ENCODE data around the gene ARSJ.
"Not testable (repeated sequence)": the region's sequence is repeated elsewhere in the genome, so short reads cannot be mapped to it uniquely, and the experiment has no call there.

Gene ARSJ

GRCh38 chr4:114015444-114015899 is 36.0 kb upstream of the ARSJ start:
- Histone ChIP-seq H3K27ac (ENCODE audit: poor library complexity, severe bottlenecking) (peak overlapping the region; percentile 86), H3K9me3 (ENCODE audit: severe bottlenecking) (peaks cover 4% of the 10 kb centered on the region), H3K4me3 (ENCODE audit: severe bottlenecking) (no peak overlapping the region), H3K4me1 (ENCODE audit: insufficient read depth, poor library complexity, severe bottlenecking) (peaks cover 56% of the 10 kb centered on the region), H3K36me3 (ENCODE audit: low read depth) (no peaks in the 10 kb centered on the region), H3K27me3 (ENCODE audit: insufficient read depth, poor library complexity, severe bottlenecking) (no peaks in the 10 kb centered on the region)
- TF ChIP-seq CTCF (IDR thresholded peaks at IDR 0.05; ENCODE audit: poor library complexity, severe bottlenecking): no peak
- peak; percentile 89 for ATAC-seq (ENCODE audit: low read depth)
- DNase-seq (ENCODE audit: low spot score): no peak

GRCh38 chr4:114013201-114013600 is 33.8 kb upstream of the ARSJ start:
- H3K4me3 ChIP-seq (ENCODE audit: severe bottlenecking); DNase-seq (ENCODE audit: low spot score): not testable (repeated sequence)
- peak; percentile 44; the same call in 2 of the 3 replicates for ATAC-seq (ENCODE audit: low read depth)

GRCh38 chr4:114012749-114013148 is 33.3 kb upstream of the ARSJ start:
- ATAC-seq (ENCODE audit: low read depth): no peak
- Histone ChIP-seq H3K4me3 (ENCODE audit: severe bottlenecking) (no peak overlapping the region), H3K4me1 (ENCODE audit: insufficient read depth, poor library complexity, severe bottlenecking) (peaks cover 36% of the 10 kb centered on the region), H3K36me3 (ENCODE audit: low read depth) (no peaks in the 10 kb centered on the region), H3K27ac (ENCODE audit: poor library complexity, severe bottlenecking) (no peak overlapping the region), H3K9me3 (ENCODE audit: severe bottlenecking) (peaks cover 4% of the 10 kb centered on the region), H3K27me3 (ENCODE audit: insufficient read depth, poor library complexity, severe bottlenecking) (no peaks in the 10 kb centered on the region)
- TF ChIP-seq CTCF (IDR thresholded peaks at IDR 0.05; ENCODE audit: poor library complexity, severe bottlenecking): no peak
- no peak for DNase-seq (ENCODE audit: low spot score)

More at GRCh38 chr4:114013201-114013600, 33.8 kb upstream of the ARSJ start:
- H3K27ac ChIP-seq (ENCODE audit: poor library complexity, severe bottlenecking); H3K36me3 ChIP-seq (ENCODE audit: low read depth); H3K9me3 ChIP-seq (ENCODE audit: severe bottlenecking); H3K27me3 ChIP-seq (ENCODE audit: insufficient read depth, poor library complexity, severe bottlenecking): not testable (repeated sequence)
- H3K4me1 ChIP-seq (ENCODE audit: insufficient read depth, poor library complexity, severe bottlenecking): peaks cover 36% of the 10 kb centered on the region

- Histone ChIP-seq H3K27me3 (ENCODE audit: insufficient read depth, poor library complexity, severe bottlenecking) (no peaks in the 10 kb centered on the region), H3K36me3 (ENCODE audit: low read depth) (no peaks in the 10 kb centered on the region), H3K4me3 (ENCODE audit: severe bottlenecking) (no peak overlapping the region), H3K27ac (ENCODE audit: poor library complexity, severe bottlenecking) (peak overlapping the region; percentile 94), H3K9me3 (ENCODE audit: severe bottlenecking) (peaks cover 2% of the 10 kb centered on the region), H3K4me1 (ENCODE audit: insufficient read depth, poor library complexity, severe bottlenecking) (peaks cover 27% of the 10 kb centered on the region)
- DNase-seq (ENCODE audit: low spot score): no peak
- TF ChIP-seq CTCF (IDR thresholded peaks at IDR 0.05; ENCODE audit: poor library complexity, severe bottlenecking): no peak
- ATAC-seq (ENCODE audit: low read depth): peak; percentile 97
Measured at GRCh38 chr4:114005569-114006442, 26.4 kb upstream of the ARSJ start.

GRCh38 chr4:114004483-114005226 is 25.2 kb upstream of the ARSJ start:
- H3K36me3 ChIP-seq (ENCODE audit: low read depth); H3K9me3 ChIP-seq (ENCODE audit: severe bottlenecking); H3K27me3 ChIP-seq (ENCODE audit: insufficient read depth, poor library complexity, severe bottlenecking); H3K4me3 ChIP-seq (ENCODE audit: severe bottlenecking); ATAC-seq (ENCODE audit: low read depth); DNase-seq (ENCODE audit: low spot score): not testable (repeated sequence)
- peaks cover 27% of the 10 kb centered on the region for H3K4me1 ChIP-seq (ENCODE audit: insufficient read depth, poor library complexity, severe bottlenecking)
- H3K27ac ChIP-seq (ENCODE audit: poor library complexity, severe bottlenecking): peak overlapping the region; percentile 94

All from RWPE2 (cell line).